Aorta (tissue), 5 donors: ENCODE data around the gene MMP12. TPM values are rescaled to one million over a fixed set of nuclear protein-coding genes. Genes with fewer than 3 reads are reported as not detected.
"Not testable (repeated sequence)": the region's sequence is repeated elsewhere in the genome, so short reads cannot be mapped to it uniquely, and the experiment has no call there.

Experiments
- ATAC-seq: fragments of 200-7000 bp; cut with Tn5 transposase; one replicate; pipeline ENCODE4 v1.9.1; 2022; ENCODE audit warnings: moderate library complexity; ENCODE audit not compliant: low FRiP score
- DNase-seq, 2 donors: peaks; one replicate each; pipeline ENCODE4 v3.0.0-alpha.2; 2020
- H3K27ac ChIP-seq, 2 donors: one replicate each; pipeline ENCODE4 v1.5.1; 2013; ENCODE audit warnings: low read length in 2 of 2, mild to moderate bottlenecking in 2 of 2, moderate library complexity in 2 of 2, control low read depth in 1 of 2, inconsistent platforms in 1 of 2, low read depth in 1 of 2
- H3K27me3 ChIP-seq, 2 donors: one replicate each; pipeline ENCODE4 v1.6.1; 2013; ENCODE audit warnings: control low read depth in 1 of 2, low read length in 1 of 2, mild to moderate bottlenecking in 1 of 2, moderate library complexity in 1 of 2; ENCODE audit not compliant: insufficient read depth in 2 of 2, control insufficient read depth in 1 of 2
- H3K36me3 ChIP-seq, 2 donors: one replicate each; pipeline ENCODE4 v1.6.1; 2013; ENCODE audit warnings: control low read depth in 1 of 2, low read length in 1 of 2, mild to moderate bottlenecking in 1 of 2; ENCODE audit not compliant: insufficient read depth in 2 of 2, control insufficient read depth in 1 of 2
- H3K4me1 ChIP-seq, 2 donors: one replicate each; pipeline ENCODE4 v1.6.1; 2013; ENCODE audit warnings: low read length in 2 of 2, control low read depth in 1 of 2, mild to moderate bottlenecking in 1 of 2, moderate library complexity in 1 of 2; ENCODE audit not compliant: insufficient read depth in 2 of 2, control insufficient read depth in 1 of 2
- H3K4me3 ChIP-seq, 2 donors: one replicate each; pipeline ENCODE4 v1.5.1; 2013; ENCODE audit warnings: low read length in 2 of 2, control low read depth in 1 of 2, mild to moderate bottlenecking in 1 of 2
- H3K9me3 ChIP-seq: one replicate; pipeline ENCODE4 v1.6.1; 2013; ENCODE audit warnings: mild to moderate bottlenecking, low read length; ENCODE audit not compliant: control insufficient read depth
- WGBS, 2 donors: extraction: QIAGEN DNeasy Blood & Tissue Kit; methylation state at CpG; one replicate each; pipeline ENCODE4 v1.1.7; 2013; 5-methylcytosine and 5-hydroxymethylcytosine counted together
- intact Hi-C, 2 donors: fragments of 100-400 bp; cut with DNase I; formaldehyde crosslinking; loops; one replicate each; pipeline versions ENCODE4 v1.14.2 to v1.15.0; 2022
- long read RNA-seq, 2 donors: library from polyadenylated mRNA; unstranded; transcript quantifications; one replicate each; pipeline ENCODE4 v2.0.0, GENCODE V29; 2020 to 2021
- polyA plus RNA-seq, 2 donors: library from polyadenylated mRNA; stranded (reverse); fragments of 200-250 nt; gene quantifications; one replicate each; pipeline ENCODE4 v1.2.3, GENCODE V29; 2013
- total RNA-seq, 2 donors: library from RNA; stranded (reverse); fragmentation: NEBNext Ultra II Directional; extraction: Animal tissue kit (Norgen Biotek cat#: 25700); gene quantifications; one replicate each; pipeline ENCODE4 v1.2.1, GENCODE V29; 2021
- donor health status: healthy with polysubstance abuse.
- donor health status: Bipolar disorder and iron deficiency.
- donor health status: DM: no; HTN: no; CAD: no.
- donor health status: DM: no; HTN: no; CAD: no.
- donor health status: DM: yes; HTN: yes; CAD: no.

The MMP12 gene
- 1 to 10 TPM in 1 of 2 donors, under 1 TPM in 1; 0.23 to 1.4 TPM for total RNA-seq
- under 1 TPM in 1 of 2 donors, not detected in 1; 0.75 TPM for polyA plus RNA-seq
- long read RNA-seq, donor 1 = 0 reads
- long read RNA-seq, donor 2 = 0 reads

DNA sequence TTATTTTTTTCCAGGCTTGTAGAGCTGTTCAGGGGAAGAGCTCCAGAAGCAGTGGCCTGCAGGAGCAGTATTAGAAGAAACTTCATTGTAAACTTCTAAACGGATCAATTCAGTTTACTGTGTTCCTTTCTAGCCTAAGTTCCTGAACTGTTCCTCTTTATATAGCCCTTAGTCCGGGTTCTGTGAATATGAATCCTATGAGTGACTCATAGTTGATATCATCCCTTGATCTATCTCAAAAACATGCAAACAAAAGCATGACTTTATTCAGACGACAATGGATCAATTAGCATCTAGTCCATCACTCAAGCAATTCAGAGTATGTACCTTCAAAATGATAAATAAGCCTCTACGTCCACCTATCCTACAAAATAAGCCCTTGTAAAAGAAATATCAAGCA is at the start of gene MMP12:
MMP12 (minus strand) TSS at position 131 of the 400 bp plus-strand sequence; CDS start at position 86, 45 bp downstream.
- Histone ChIP-seq H3K4me1 (no peaks in the 10 kb centered on the region), H3K9me3 (no peaks in the 10 kb centered on the region), H3K27ac (no peak within 1 kb of the TSS), H3K27me3 (no peaks in the 10 kb centered on the region), H3K4me3 (no peak within 1 kb of the TSS), H3K36me3 (no peaks in the 10 kb centered on the region)
- ATAC-seq = no peak
- 75 to 78% methylated on average over 4 of the region's 4 CpGs for WGBS, 2 donors
- intact Hi-C loops = no loop called here
- no peak for DNase-seq

GRCh38 chr11:102921587-102922220 is 46.9 kb upstream of the MMP12 start:
- Histone ChIP-seq H3K27me3 (no peaks in the 10 kb centered on the region), H3K9me3 (no peaks in the 10 kb centered on the region), H3K36me3 (no peaks in the 10 kb centered on the region), H3K27ac (no peak overlapping the region), H3K4me3 (no peak overlapping the region), H3K4me1 (no peaks in the 10 kb centered on the region)
- 60 to 68% methylated on average over 3 of the region's 3 CpGs for WGBS, 2 donors
- ATAC-seq = no peak
- intact Hi-C loops = no loop called here
- DNase-seq = no peak

DNA sequence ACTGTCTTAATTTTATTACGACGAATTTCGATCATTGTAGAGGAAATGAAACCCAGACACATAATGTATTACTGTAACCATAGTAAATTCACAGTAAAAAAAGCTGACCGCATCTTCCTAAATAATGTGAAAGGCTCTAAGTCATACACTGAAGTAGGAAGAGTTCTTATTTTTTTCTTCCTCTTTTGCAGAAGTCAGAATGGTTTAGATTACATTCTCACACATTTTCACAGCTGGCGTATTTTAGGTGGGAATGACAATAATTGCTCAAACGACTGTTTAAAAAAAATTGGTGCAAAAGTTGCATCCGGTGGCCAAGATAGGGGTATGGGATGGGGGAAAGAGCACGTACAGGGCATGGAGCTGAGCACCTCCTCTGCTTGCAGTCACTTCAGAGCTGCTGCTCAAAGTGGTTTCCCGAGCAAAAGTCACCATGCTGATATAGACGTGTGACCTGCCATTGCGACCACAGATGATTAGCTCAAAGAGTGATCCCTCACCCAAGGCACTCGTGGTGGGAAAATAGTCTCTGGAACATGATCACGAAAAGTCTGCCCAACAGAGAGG is 45.4 kb upstream of the MMP12 start:
- intact Hi-C loops = no loop called here
- 80 to 82% methylated on average over 13 of the region's 13 CpGs for WGBS, 2 donors
- no peaks in the 10 kb centered on the region for H3K27me3 ChIP-seq
- no peak overlapping the region for H3K4me3 ChIP-seq
- no peak overlapping the region for H3K27ac ChIP-seq
- DNase-seq (no peak), ATAC-seq (no peak)
- H3K9me3 ChIP-seq = no peaks in the 10 kb centered on the region
- no peaks in the 10 kb centered on the region for H3K4me1 ChIP-seq
- H3K36me3 ChIP-seq = no peaks in the 10 kb centered on the region

GRCh38 chr11:102915044-102915375 is 40.2 kb upstream of the MMP12 start:
- DNase-seq = no peak

DNA sequence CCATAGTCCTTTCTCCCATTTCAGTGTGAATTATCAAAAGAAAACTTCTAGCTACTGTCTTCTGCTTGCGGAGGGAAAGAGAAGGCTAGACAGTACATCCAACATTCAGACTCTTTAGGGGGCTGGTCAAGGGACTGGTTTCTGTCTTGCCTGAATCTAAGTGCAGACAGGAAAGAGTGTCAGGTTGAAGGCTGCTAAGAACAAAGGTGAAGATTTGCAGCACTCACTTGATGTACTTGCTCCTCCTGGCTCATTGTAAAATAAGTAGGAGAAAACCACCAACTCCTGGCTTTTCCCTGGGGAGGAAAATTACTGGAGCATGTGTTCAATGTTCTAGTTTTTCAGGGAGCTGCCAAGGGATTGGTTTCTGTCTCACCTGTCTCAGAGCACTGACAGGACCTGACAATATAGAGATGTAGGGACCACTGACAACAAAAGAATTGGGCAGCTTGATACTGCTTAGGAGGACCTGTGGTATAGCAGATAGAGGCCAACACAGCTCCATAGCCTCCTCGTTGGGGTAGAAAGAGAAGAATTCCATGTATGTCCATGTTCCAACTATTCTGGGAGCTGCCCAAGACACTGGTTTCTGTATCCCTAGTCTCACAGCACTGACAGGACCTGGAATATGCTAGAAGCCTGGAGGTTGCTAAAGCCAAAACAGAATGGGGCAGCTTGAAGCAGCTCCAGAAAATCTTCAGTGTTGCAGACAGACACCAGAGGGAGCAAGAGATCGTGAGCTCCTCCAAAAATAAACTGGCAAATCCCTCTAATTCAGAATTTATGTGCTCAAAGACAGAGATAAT is 39.7 kb upstream of the MMP12 start:
- Histone ChIP-seq H3K36me3 (no peaks in the 10 kb centered on the region), H3K27me3 (no peaks in the 10 kb centered on the region), H3K9me3 (no peaks in the 10 kb centered on the region), H3K27ac (no peak overlapping the region), H3K4me3 (no peak overlapping the region), H3K4me1 (no peaks in the 10 kb centered on the region)
- intact Hi-C loops = no loop called here
- DNase-seq (no peak), ATAC-seq (no peak)
- 29 to 32% methylated on average over 3 of the region's 3 CpGs for WGBS, 2 donors

More at GRCh38 chr11:102915044-102915375, 40.2 kb upstream of the MMP12 start:
- H3K9me3 ChIP-seq = no peaks in the 10 kb centered on the region
- H3K27ac ChIP-seq = no peak overlapping the region
- H3K4me1 ChIP-seq = no peaks in the 10 kb centered on the region
- no peak for ATAC-seq
- no peaks in the 10 kb centered on the region for H3K36me3 ChIP-seq
- no peaks in the 10 kb centered on the region for H3K27me3 ChIP-seq
- intact Hi-C loops = no loop called here
- no peak overlapping the region for H3K4me3 ChIP-seq

DNA sequence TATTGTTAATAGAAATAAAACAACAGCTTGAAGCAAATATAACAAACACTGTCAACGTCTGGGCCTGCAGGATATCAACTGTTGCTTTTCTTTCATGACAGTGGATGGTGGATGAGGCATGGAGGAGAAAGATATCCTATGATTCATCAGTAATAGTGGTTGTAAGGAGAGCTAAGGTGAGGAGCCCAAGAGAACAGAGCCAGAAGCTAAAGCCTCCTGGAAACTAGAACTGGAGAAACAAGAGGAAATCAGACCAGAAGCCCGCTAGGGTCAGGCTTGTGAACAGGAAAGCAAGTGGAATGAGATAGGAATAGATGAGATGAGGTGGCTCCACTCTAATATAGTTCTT is 37.7 kb upstream of the MMP12 start:
- ATAC-seq (no peak), DNase-seq (no peak)
- no peaks in the 10 kb centered on the region for H3K27me3 ChIP-seq
- H3K4me1 ChIP-seq = no peaks in the 10 kb centered on the region
- no peak overlapping the region for H3K4me3 ChIP-seq
- 73 to 75% methylated on average over 2 of the region's 2 CpGs for WGBS, 2 donors
- no peaks in the 10 kb centered on the region for H3K9me3 ChIP-seq
- no peaks in the 10 kb centered on the region for H3K36me3 ChIP-seq
- intact Hi-C loops = no loop called here
- H3K27ac ChIP-seq = no peak overlapping the region

- ATAC-seq (no peak), DNase-seq (no peak)
- H3K9me3 ChIP-seq = no peaks in the 10 kb centered on the region
- no peak overlapping the region for H3K4me3 ChIP-seq
- 88 to 91% methylated on average over 13 of the region's 13 CpGs for WGBS, 2 donors
- H3K27ac ChIP-seq = no peak overlapping the region
- no peaks in the 10 kb centered on the region for H3K27me3 ChIP-seq
- no peaks in the 10 kb centered on the region for H3K36me3 ChIP-seq
- no peaks in the 10 kb centered on the region for H3K4me1 ChIP-seq
- intact Hi-C loops = no loop called here
These were observed 37.1 kb upstream of the MMP12 start for GRCh38 chr11:102911758-102912481.

DNA sequence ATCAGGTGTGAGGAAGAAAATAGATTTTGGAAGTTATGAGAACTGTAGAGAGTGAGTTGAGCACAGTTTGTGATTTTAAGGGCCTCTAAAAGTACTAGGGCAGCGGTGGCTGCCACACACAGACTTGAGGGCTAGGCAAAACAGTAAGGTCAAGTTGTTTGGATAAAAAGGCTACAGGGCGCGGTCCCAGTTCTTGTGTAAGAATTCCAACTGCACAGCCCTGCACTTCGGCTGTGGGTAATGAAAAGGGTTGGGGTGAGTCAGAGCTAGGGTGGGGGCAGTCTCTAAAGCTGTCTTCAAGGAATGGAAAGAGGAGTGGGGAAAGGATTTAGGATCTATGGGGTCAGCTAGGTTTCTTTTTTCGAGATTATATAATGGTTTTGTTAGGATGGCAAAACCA is 31.1 kb upstream of the MMP12 start:
- H3K36me3 ChIP-seq, H3K27me3 ChIP-seq, H3K27ac ChIP-seq, H3K4me3 ChIP-seq, intact Hi-C loops, ATAC-seq, H3K4me1 ChIP-seq, DNase-seq, H3K9me3 ChIP-seq: not testable (repeated sequence)
- 74 to 75% methylated on average over 5 of the region's 5 CpGs for WGBS, 2 donors
